NCI-H510A (cell line): ENCODE data around the gene TCEA2.

ENCODE experiments used
- DNase-seq: peaks from one replicate; lab custom pipeline; 2025; lab: John Stamatoyannopoulos, UW

The TCEA2 gene

GRCh38 chr20:64093013-64093503, 30.1 kb downstream of the TCEA2 start:
- no peak for DNase-seq

GRCh38 chr20:64095455-64095854, 32.5 kb downstream of the TCEA2 start:
- no peak for DNase-seq

- no peak for DNase-seq
Measured at GRCh38 chr20:64095927-64096326, 32.9 kb downstream of the TCEA2 start.

GRCh38 chr20:64096535-64096934, 33.5 kb downstream of the TCEA2 start:
- DNase-seq, result no peak

- no peak for DNase-seq
Measured at GRCh38 chr20:64098471-64099013, 35.5 kb downstream of the TCEA2 start.

GRCh38 chr20:64099086-64099786, 36.2 kb downstream of the TCEA2 start:
- no peak for DNase-seq

- DNase-seq, result no peak
Measured at GRCh38 chr20:64099880-64100565, 37.0 kb downstream of the TCEA2 start.

- DNase-seq, result no peak
Measured at GRCh38 chr20:64100566-64100888, 37.5 kb downstream of the TCEA2 start.

GRCh38 chr20:64100946-64101688, 38.1 kb downstream of the TCEA2 start:
- no peak for DNase-seq

- no peak for DNase-seq
Measured at GRCh38 chr20:64101731-64102621, 39.0 kb downstream of the TCEA2 start.

- DNase-seq, result peak; percentile 41
Measured at GRCh38 chr20:64102647-64103354, 39.8 kb downstream of the TCEA2 start.

GRCh38 chr20:64103871-64104666, 41.1 kb downstream of the TCEA2 start:
- DNase-seq, result no peak

- no peak for DNase-seq
Measured at GRCh38 chr20:64104667-64105451, 41.9 kb downstream of the TCEA2 start.

- DNase-seq, result no peak
Measured at GRCh38 chr20:64105846-64106434, 42.9 kb downstream of the TCEA2 start.

- no peak for DNase-seq
Measured at GRCh38 chr20:64106435-64106961, 43.5 kb downstream of the TCEA2 start.

GRCh38 chr20:64106981-64107735, 44.2 kb downstream of the TCEA2 start, which contains the start of gene NPBWR2:
Gene NPBWR2, minus strand, starts transcription at chr20:64107565. Its CDS starts 734 bp downstream, at chr20:64106831.
- DNase-seq, result no peak

- DNase-seq, result no peak
Measured at GRCh38 chr20:64107736-64108457, 44.9 kb downstream of the TCEA2 start.
